Breast epithelium (tissue), 3 donors: ENCODE results near the gene MTUS2.

Experiments used
- POLR2A ChIP-seq: fragments of 450-650 bp; IDR thresholded peaks from one replicate; pipeline ENCODE4 v1.6.1; 2016; ENCODE audit warnings: antibody characterized with exemption, mild to moderate bottlenecking, moderate library complexity
- TF ChIP-seq, protein P1 (sequence below), 3 donors: fragments of 450-650 bp; IDR thresholded peaks; one replicate each; pipeline ENCODE4 v1.5.1; 2016 to 2017; ENCODE audit warnings: antibody characterized with exemption in 3 of 3, mild to moderate bottlenecking in 3 of 3, moderate library complexity in 3 of 3

DNA sequence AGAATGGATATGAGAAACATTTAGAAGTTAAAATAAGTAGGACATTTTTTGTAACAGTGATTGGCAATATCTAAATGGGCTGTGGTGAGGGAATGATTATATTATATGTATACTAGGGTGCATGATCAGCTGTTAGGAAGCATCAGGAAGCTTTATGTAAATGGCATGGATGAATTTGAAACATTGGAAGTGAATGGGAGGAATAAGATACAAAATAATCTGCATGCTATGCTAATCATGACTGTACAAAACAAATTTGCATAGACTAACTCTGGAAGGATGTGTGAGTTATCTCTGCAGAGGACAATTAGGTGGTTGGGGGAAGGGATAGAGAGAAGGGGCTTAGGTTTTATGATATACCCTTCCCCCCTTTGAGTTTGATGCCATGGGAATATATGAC, 156.5 kb downstream of the MTUS2 start:
- TF ChIP-seq, protein P1, sequence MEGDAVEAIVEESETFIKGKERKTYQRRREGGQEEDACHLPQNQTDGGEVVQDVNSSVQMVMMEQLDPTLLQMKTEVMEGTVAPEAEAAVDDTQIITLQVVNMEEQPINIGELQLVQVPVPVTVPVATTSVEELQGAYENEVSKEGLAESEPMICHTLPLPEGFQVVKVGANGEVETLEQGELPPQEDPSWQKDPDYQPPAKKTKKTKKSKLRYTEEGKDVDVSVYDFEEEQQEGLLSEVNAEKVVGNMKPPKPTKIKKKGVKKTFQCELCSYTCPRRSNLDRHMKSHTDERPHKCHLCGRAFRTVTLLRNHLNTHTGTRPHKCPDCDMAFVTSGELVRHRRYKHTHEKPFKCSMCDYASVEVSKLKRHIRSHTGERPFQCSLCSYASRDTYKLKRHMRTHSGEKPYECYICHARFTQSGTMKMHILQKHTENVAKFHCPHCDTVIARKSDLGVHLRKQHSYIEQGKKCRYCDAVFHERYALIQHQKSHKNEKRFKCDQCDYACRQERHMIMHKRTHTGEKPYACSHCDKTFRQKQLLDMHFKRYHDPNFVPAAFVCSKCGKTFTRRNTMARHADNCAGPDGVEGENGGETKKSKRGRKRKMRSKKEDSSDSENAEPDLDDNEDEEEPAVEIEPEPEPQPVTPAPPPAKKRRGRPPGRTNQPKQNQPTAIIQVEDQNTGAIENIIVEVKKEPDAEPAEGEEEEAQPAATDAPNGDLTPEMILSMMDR (IDR thresholded peaks at IDR 0.05): no peak
- TF ChIP-seq POLR2A: no peak
